HFFc6 (cell line): ENCODE results near the gene MPPE1. TPM values are rescaled to one million over a fixed set of nuclear protein-coding genes. Genes with fewer than 3 reads are reported as not detected.
"Not testable (repeated sequence)": the region's sequence is repeated elsewhere in the genome, so short reads cannot be mapped to it uniquely, and the experiment has no call there.

Experiments
- DNase-seq: peaks from one replicate; pipeline ENCODE4 v3.0.0-alpha.2; 2018
- H3K27ac Mint-ChIP-seq: 2 replicates; pipeline ENCODE4 v1.8.0; 2020; ENCODE audit warnings: mild to moderate bottlenecking, mixed read lengths
- H3K27me3 Mint-ChIP-seq: 2 replicates; pipeline ENCODE4 v1.8.0; 2021; ENCODE audit warnings: mild to moderate bottlenecking, moderate library complexity, mixed read lengths; ENCODE audit not compliant: insufficient read depth
- H3K36me3 Mint-ChIP-seq: 2 replicates; pipeline ENCODE4 v1.8.0; 2021; ENCODE audit warnings: low read depth, mixed read lengths
- H3K4me1 Mint-ChIP-seq: 2 replicates; pipeline ENCODE4 v1.8.0; 2020; ENCODE audit warnings: low read depth, mixed read lengths
- H3K4me3 Mint-ChIP-seq: 2 replicates; pipeline ENCODE4 v1.8.0; 2020; ENCODE audit warnings: mild to moderate bottlenecking, moderate library complexity, mixed read lengths
- H3K9me3 Mint-ChIP-seq: 2 replicates; pipeline ENCODE4 v1.8.0; 2020; ENCODE audit warnings: mild to moderate bottlenecking, mixed read lengths
- CTCF ChIP-seq: fragments of 200-600 bp; sonication (generic); IDR thresholded peaks from 2 replicates; pipeline ENCODE4 v1.5.0; 2021; ENCODE audit warnings: antibody characterized with exemption, mild to moderate bottlenecking
- total RNA-seq, 6 experiments: library from RNA; stranded (reverse); fragmentation: NEBNext Ultra II Directional; extraction: Animal tissue kit (Norgen Biotek cat#: 25700); gene quantifications; 2 replicates in 1 of 6; 3 replicates in 5 of 6; pipeline ENCODE4 v1.2.3, GENCODE V29; 2021

Gene MPPE1
- total RNA-seq, 6 experiments from 2014 or later, result 23.5 to 28.2 (median 26.0) TPM

- Mint-ChIP-seq H3K27me3 (peaks cover 4% of the 10 kb centered on the region), H3K36me3 (no peaks in the 10 kb centered on the region), H3K9me3 (no peaks in the 10 kb centered on the region), H3K27ac (peak overlapping the region; percentile 100), H3K4me1 (peaks cover 73% of the 10 kb centered on the region), H3K4me3 (peak overlapping the region; percentile 85)
- DNase-seq, result peak; percentile 99
- no peak for TF ChIP-seq CTCF
Observed at GRCh38 chr18:11857177-11857887, 50.8 kb downstream of the MPPE1 start.

DNA sequence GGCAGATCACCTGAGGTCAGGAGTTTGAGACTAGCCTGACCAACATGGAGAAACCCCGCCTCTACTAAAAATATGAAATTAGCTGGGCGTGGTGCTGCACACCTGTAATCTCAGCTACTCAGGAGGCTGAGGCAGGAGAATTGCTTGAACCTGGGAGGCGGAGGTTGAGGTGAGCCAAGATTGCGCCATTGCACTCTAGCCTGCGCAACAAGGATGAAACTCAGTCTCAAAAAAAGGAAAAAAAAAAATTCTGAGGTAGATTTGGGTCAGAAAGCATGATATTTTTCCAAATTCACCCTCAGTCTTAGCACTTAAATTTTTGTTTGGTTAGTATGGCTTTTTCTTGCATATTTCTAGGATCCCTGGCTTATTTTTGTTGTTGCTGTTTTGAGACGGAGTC is 53.6 kb downstream of the MPPE1 start:
- H3K4me3 Mint-ChIP-seq, H3K9me3 Mint-ChIP-seq, H3K27ac Mint-ChIP-seq, DNase-seq, H3K36me3 Mint-ChIP-seq: not testable (repeated sequence)
- peaks cover 11% of the 10 kb centered on the region for H3K27me3 Mint-ChIP-seq
- peaks cover 69% of the 10 kb centered on the region for H3K4me1 Mint-ChIP-seq

GRCh38 chr18:11851806-11852337 is 56.2 kb downstream of the MPPE1 start:
- Mint-ChIP-seq H3K36me3 (peaks cover 7% of the 10 kb centered on the region), H3K4me3 (peak overlapping the region; percentile 100), H3K27ac (peak overlapping the region; percentile 100), H3K9me3 (no peaks in the 10 kb centered on the region), H3K4me1 (peaks cover 49% of the 10 kb centered on the region), H3K27me3 (peaks cover 8% of the 10 kb centered on the region)
- DNase-seq, result peak; percentile 5
- TF ChIP-seq CTCF, result no peak

DNA sequence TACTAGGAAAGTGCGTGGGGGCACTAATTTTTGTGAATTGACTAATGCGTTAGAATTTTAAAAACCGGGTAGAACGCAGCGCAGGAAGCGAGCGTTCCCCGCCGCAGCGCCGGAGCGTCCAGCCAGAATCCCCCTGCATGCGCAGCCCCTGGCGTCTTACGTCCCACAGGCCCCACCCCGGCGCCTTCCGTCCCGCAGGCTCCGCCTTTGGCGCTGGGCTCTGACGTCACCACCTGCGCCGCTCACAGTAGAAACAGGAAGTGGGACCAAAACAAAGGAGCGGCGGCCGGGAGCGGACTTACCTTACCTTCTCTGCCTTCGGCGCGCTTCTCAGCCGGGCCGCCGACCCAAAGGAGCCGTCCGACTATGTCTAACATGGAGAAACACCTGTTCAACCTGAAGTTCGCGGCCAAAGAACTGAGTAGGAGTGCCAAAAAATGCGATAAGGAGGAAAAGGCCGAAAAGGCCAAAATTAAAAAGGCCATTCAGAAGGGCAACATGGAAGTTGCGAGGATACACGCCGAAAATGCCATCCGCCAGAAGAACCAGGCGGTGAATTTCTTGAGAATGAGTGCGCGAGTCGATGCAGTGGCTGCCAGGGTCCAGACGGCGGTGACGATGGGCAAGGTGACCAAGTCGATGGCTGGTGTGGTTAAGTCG is 56.8 kb downstream of the MPPE1 start, which contains the start of gene CHMP1B:
CHMP1B (plus strand) TSS at position 268 of the 660 bp plus-strand sequence; CDS start at position 367, 99 bp downstream.
- peak within 1 kb of the TSS; percentile 100 for H3K4me3 Mint-ChIP-seq
- peaks cover 7% of the 10 kb centered on the region for H3K36me3 Mint-ChIP-seq
- peak; percentile 93 for DNase-seq
- no peak for TF ChIP-seq CTCF
- peak within 1 kb of the TSS; percentile 100 for H3K27ac Mint-ChIP-seq
- peaks cover 8% of the 10 kb centered on the region for H3K27me3 Mint-ChIP-seq
- peaks cover 43% of the 10 kb centered on the region for H3K4me1 Mint-ChIP-seq
- no peaks in the 10 kb centered on the region for H3K9me3 Mint-ChIP-seq

DNA sequence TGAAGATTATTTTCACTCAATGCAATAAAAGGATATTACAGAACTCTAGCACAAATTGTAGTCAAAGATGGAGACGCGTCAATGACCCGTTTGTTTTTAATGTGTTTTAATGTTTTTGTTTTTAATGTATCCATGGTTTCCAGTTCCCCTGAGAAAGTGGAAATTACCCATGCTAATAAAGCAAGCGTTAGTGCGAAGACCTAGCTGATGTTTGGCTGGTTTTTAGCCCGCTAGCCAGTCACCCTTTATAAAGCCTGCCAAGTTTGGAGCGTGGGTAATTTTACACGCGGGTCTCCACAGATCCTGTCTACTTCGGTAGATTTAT is 57.3 kb downstream of the MPPE1 start:
- Mint-ChIP-seq H3K9me3 (no peaks in the 10 kb centered on the region), H3K4me3 (peak overlapping the region; percentile 100), H3K4me1 (peaks cover 39% of the 10 kb centered on the region), H3K36me3 (peaks cover 7% of the 10 kb centered on the region), H3K27ac (peak overlapping the region; percentile 100), H3K27me3 (peaks cover 8% of the 10 kb centered on the region)
- TF ChIP-seq CTCF, result no peak
- peak; percentile 83 for DNase-seq
